ENCODE data around the gene FGF1. TPM values are rescaled to one million over a fixed set of nuclear protein-coding genes. Genes with fewer than 3 reads are reported as not detected.

FGF1 gene
- total and polyA plus RNA-seq, 10 donors: 0.32 to 12.9 (median 2.6) TPM

- TF ChIP-seq POLR2AphosphoS5 (IDR thresholded peaks at IDR 0.05): peak in 1 of 3 donors; percentile 10
- no peak for TF ChIP-seq POLR2A (IDR thresholded peaks at IDR 0.05)
- no peak for DNase-seq
- intact Hi-C loops (cut with DNase I; ENCODE audit: low total_unique reads): loop anchor here (5.0 kb wide), 2 partner anchors 40 to 85 kb away; no protein-coding TSS in a partner anchor
- Histone ChIP-seq H3K36me3 (no peaks in the 10 kb centered on the region), H3K4me1 (peaks cover 8 to 35% (median 24%) of the 10 kb centered on the region in 6 donors), H3K27me3 (replicated peaks in 1 of 7) (no peaks in the 10 kb centered on the region), H3K4me3 (no peak overlapping the region), H3K27ac (peak overlapping the region in 7 of 8 donors; percentile 9 to 62 (median 53)), H3K9me3 (no peaks in the 10 kb centered on the region)
- WGBS, 5 donors: 49 to 59% (median 54%) methylated on average over 7 to 8 of the region's 8 CpGs
Observed at GRCh38 chr5:142697356-142698255, 11.7 kb upstream of the FGF1 start.

GRCh38 chr5:142696379-142696778 lies 10.5 kb upstream of the FGF1 start:
- Histone ChIP-seq H3K27ac (peak overlapping the region in 7 of 8 donors; percentile 30 to 62 (median 53)), H3K4me3 (no peak overlapping the region), H3K27me3 (replicated peaks in 1 of 7) (no peaks in the 10 kb centered on the region), H3K36me3 (no peaks in the 10 kb centered on the region), H3K4me1 (peaks cover 8 to 35% (median 24%) of the 10 kb centered on the region in 6 donors), H3K9me3 (no peaks in the 10 kb centered on the region)
- intact Hi-C loops (cut with DNase I; ENCODE audit: low total_unique reads): loop anchor here (5.0 kb wide), 2 partner anchors 39 to 84 kb away; no protein-coding TSS in a partner anchor
- no peak for DNase-seq
- WGBS, 5 donors: 58 to 66% (median 63%) methylated on average over 3 of the region's 3 CpGs
- TF ChIP-seq POLR2AphosphoS5 (IDR thresholded peaks at IDR 0.05) (peak in 2 of 3 donors; percentile 32 to 73), POLR2A (IDR thresholded peaks at IDR 0.05) (no peak)

DNA sequence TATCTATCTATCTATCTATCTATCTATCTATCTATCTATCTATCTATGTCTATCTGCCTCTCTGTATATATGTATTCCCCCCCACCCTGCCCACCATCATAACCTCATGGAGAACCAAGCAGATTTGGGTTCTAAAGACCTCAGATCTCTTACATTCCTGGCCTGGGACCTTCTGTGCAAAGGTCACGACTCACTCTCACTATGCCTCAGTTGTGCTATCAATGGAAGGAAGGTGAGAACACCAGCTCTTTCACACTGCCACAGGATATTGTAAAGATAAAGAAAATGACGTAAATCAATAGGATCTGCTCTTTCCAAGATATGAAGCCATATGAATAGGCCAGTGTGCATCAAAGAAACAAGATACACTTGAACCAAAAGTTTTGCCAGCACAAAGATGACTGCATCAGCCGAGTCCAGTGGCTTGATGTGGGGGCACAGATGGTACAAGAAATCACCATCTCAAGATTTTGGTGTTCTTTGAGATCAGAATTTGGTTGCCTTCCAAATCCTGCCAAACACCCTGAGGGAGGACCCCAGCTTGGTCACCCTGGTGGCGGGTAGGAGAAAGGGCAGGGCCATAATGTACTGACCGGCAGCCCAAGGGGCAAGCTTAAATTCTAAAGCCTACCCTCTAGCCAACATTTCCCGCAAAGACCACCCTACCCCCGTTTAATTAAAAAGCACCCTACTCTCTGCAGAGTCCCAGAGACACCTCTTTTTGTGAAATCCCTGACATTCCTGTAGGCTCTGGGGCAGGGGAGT lies 8.4 kb upstream of the FGF1 start:
- intact Hi-C loops (cut with DNase I; ENCODE audit: low total_unique reads): no loop called here
- TF ChIP-seq POLR2A (IDR thresholded peaks at IDR 0.05) (no peak), POLR2AphosphoS5 (IDR thresholded peaks at IDR 0.05) (no peak)
- TF ChIP-seq, protein P1, sequence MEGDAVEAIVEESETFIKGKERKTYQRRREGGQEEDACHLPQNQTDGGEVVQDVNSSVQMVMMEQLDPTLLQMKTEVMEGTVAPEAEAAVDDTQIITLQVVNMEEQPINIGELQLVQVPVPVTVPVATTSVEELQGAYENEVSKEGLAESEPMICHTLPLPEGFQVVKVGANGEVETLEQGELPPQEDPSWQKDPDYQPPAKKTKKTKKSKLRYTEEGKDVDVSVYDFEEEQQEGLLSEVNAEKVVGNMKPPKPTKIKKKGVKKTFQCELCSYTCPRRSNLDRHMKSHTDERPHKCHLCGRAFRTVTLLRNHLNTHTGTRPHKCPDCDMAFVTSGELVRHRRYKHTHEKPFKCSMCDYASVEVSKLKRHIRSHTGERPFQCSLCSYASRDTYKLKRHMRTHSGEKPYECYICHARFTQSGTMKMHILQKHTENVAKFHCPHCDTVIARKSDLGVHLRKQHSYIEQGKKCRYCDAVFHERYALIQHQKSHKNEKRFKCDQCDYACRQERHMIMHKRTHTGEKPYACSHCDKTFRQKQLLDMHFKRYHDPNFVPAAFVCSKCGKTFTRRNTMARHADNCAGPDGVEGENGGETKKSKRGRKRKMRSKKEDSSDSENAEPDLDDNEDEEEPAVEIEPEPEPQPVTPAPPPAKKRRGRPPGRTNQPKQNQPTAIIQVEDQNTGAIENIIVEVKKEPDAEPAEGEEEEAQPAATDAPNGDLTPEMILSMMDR (IDR thresholded peaks at IDR 0.05 in 8 of 11, conservative IDR thresholded peaks at IDR 0.05 in 3 of 11): no peak
- peaks cover 8 to 35% (median 24%) of the 10 kb centered on the region in 6 donors for H3K4me1 ChIP-seq
- H3K36me3 ChIP-seq: no peaks in the 10 kb centered on the region
- no peak for DNase-seq
- H3K27me3 ChIP-seq (replicated peaks in 1 of 7): no peaks in the 10 kb centered on the region
- WGBS, 5 donors: 85 to 96% (median 87%) methylated on average over 7 of the region's 7 CpGs
- H3K27ac ChIP-seq: no peak overlapping the region
- H3K4me3 ChIP-seq: no peak overlapping the region
- no peaks in the 10 kb centered on the region for H3K9me3 ChIP-seq

DNA sequence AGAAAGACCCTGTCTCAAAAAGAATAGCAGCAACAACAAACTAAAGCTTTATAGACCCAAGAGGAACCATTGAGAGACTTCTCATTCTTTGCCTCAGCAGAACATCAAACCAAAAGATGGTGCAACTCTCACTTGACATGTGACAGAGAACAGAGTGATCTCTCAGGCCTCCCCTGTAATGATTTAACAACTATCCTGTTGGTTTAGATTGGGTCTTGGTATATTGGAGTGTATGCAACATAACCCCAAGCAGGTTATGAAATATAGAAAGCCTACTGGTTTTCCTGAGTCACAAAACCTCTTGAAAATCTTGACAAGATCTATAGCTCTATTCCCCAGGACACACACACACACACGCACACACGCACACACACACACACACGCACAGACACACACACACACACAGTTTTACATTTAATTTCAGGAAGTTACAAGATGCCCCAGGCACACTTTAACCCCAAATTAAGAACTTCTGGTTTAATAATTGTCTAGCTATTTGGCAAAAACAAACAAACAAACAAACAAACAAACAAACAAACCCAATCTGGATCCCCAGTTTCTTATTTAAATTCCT lies 6.5 kb upstream of the FGF1 start:
- H3K36me3 ChIP-seq: no peaks in the 10 kb centered on the region
- H3K27ac ChIP-seq: no peak overlapping the region
- DNase-seq: no peak
- no peaks in the 10 kb centered on the region for H3K9me3 ChIP-seq
- no peaks in the 10 kb centered on the region for H3K27me3 ChIP-seq (replicated peaks in 1 of 7)
- intact Hi-C loops (cut with DNase I; ENCODE audit: low total_unique reads): no loop called here
- WGBS, 5 donors: 38 to 60% (median 52%) methylated on average over 3 of the region's 3 CpGs
- TF ChIP-seq, protein P1 (IDR thresholded peaks at IDR 0.05 in 8 of 11, conservative IDR thresholded peaks at IDR 0.05 in 3 of 11): no peak
- no peak for TF ChIP-seq POLR2AphosphoS5 (IDR thresholded peaks at IDR 0.05)
- TF ChIP-seq POLR2A (IDR thresholded peaks at IDR 0.05): no peak
- no peak overlapping the region for H3K4me3 ChIP-seq
- peaks cover 0 to 16% (median 9%) of the 10 kb centered on the region in 6 donors for H3K4me1 ChIP-seq
